Activated B cell treated with CpG ODN at 0.5 μM for 24 hours (primary cell): ENCODE results near the gene CCNC. TPM values are rescaled to one million over a fixed set of nuclear protein-coding genes. Genes with fewer than 3 reads are reported as not detected.

Experiments
- ATAC-seq: fragments of 200-7000 bp; cut with Tn5 transposase; one replicate; pipeline ENCODE4 v1.10.0; 2021; ENCODE audit warnings: low read depth, mild to moderate bottlenecking, moderate library complexity
- CTCF ChIA-PET: fragments of 350-600 bp; sonication (Branson Sonifier 250); formaldehyde crosslinking; loops from one replicate; lab custom pipeline; 2021; ENCODE audit warnings: antibody characterized with exemption; lab: Charles Lee
- POLR2A ChIA-PET: fragments of 350-600 bp; sonication (Branson Sonifier 250); formaldehyde crosslinking; loops from one replicate; lab custom pipeline; 2021; ENCODE audit warnings: antibody characterized with exemption; lab: Charles Lee
- DNase-seq: peaks from one replicate; pipeline ENCODE4 v3.0.0; 2022
- H3K27ac Mint-ChIP-seq: one replicate; pipeline ENCODE4 v1.8.0; 2020; ENCODE audit warnings: mixed read lengths
- H3K27me3 Mint-ChIP-seq: one replicate; pipeline ENCODE4 v1.8.0; 2021; ENCODE audit warnings: mixed read lengths
- H3K36me3 Mint-ChIP-seq: one replicate; pipeline ENCODE4 v1.8.0; 2021; ENCODE audit warnings: low read depth, mixed read lengths
- H3K4me1 Mint-ChIP-seq: one replicate; pipeline ENCODE4 v1.8.0; 2021; ENCODE audit warnings: mixed read lengths
- H3K4me3 Mint-ChIP-seq: one replicate; pipeline ENCODE4 v1.8.0; 2020; ENCODE audit warnings: mild to moderate bottlenecking, mixed read lengths
- H3K9me3 Mint-ChIP-seq: one replicate; pipeline ENCODE4 v1.8.0; 2020; ENCODE audit warnings: mixed read lengths
- CTCF ChIP-seq: fragments of 200-600 bp; IDR thresholded peaks from one replicate; pipeline ENCODE4 v1.8.0; 2022; ENCODE audit warnings: antibody characterized with exemption, mild to moderate bottlenecking
- intact Hi-C: fragments of 100-400 bp; cut with micrococcal nuclease; formaldehyde crosslinking; loops from one replicate; pipeline ENCODE4 v1.15.1; 2024
- total RNA-seq: library from RNA; stranded (reverse); gene quantifications from 2 replicates; pipeline ENCODE4 v1.2.3, GENCODE V29; 2022

CCNC gene
- total RNA-seq, 1 donor from 2014 or later, result 51.6 TPM

- ChIA-PET POLR2A (interaction anchor here (1.1 kb wide), 1 partner anchor 17 kb away, joined by 3 read pairs; no protein-coding TSS in a partner anchor), CTCF (interaction anchor here (0.7 to 2.7 kb wide), 3 partner anchors 8 to 139 kb away, joined by 3 to 12 read pairs (median 3); no protein-coding TSS in a partner anchor)
- no peak for TF ChIP-seq CTCF
- Mint-ChIP-seq H3K36me3 (no peaks in the 10 kb centered on the region), H3K27me3 (peaks cover 77% of the 10 kb centered on the region), H3K9me3 (peaks cover 2% of the 10 kb centered on the region), H3K4me3 (no peak overlapping the region), H3K4me1 (peaks cover 30% of the 10 kb centered on the region), H3K27ac (no peak overlapping the region)
- intact Hi-C loops, result no loop called here
- ATAC-seq (no peak), DNase-seq (no peak)
Measured at GRCh38 chr6:99605911-99606655, 37.6 kb upstream of the CCNC start.

GRCh38 chr6:99605074-99605734 is 36.7 kb upstream of the CCNC start:
- ChIA-PET CTCF (interaction anchor here (0.7 to 2.7 kb wide), 3 partner anchors 9 to 138 kb away, joined by 3 to 12 read pairs (median 3); no protein-coding TSS in a partner anchor), POLR2A (no interaction called here)
- no peak overlapping the region for H3K4me3 Mint-ChIP-seq
- ATAC-seq, result no peak
- no peak overlapping the region for H3K27ac Mint-ChIP-seq
- DNase-seq, result no peak
- peaks cover 75% of the 10 kb centered on the region for H3K27me3 Mint-ChIP-seq
- H3K9me3 Mint-ChIP-seq, result peaks cover 2% of the 10 kb centered on the region
- H3K4me1 Mint-ChIP-seq, result peaks cover 30% of the 10 kb centered on the region
- intact Hi-C loops, result no loop called here
- H3K36me3 Mint-ChIP-seq, result no peaks in the 10 kb centered on the region
- TF ChIP-seq CTCF, result no peak

GRCh38 chr6:99604166-99605073 is 36.0 kb upstream of the CCNC start:
- ATAC-seq (no peak), DNase-seq (no peak)
- ChIA-PET POLR2A (interaction anchor here (1.0 kb wide), 1 partner anchor 15 kb away, joined by 3 read pairs; no protein-coding TSS in a partner anchor), CTCF (interaction anchor here (2.7 kb wide), 1 partner anchor 16 kb away, joined by 12 read pairs; no protein-coding TSS in a partner anchor)
- Mint-ChIP-seq H3K9me3 (peaks cover 2% of the 10 kb centered on the region), H3K36me3 (no peaks in the 10 kb centered on the region), H3K27ac (no peak overlapping the region), H3K4me1 (peaks cover 30% of the 10 kb centered on the region), H3K27me3 (peaks cover 74% of the 10 kb centered on the region), H3K4me3 (peak overlapping the region; percentile 76)
- intact Hi-C loops, result loop anchor here (1.0 to 5.0 kb wide), 2 partner anchors 137 to 772 kb away; partner anchors contain the start of gene POU3F2
- TF ChIP-seq CTCF, result no peak

GRCh38 chr6:99603421-99604165 is 35.1 kb upstream of the CCNC start:
- ATAC-seq (peak; percentile 54), DNase-seq (no peak)
- Mint-ChIP-seq H3K4me3 (peak overlapping the region; percentile 76), H3K27me3 (peaks cover 74% of the 10 kb centered on the region), H3K27ac (no peak overlapping the region), H3K36me3 (no peaks in the 10 kb centered on the region), H3K9me3 (no peaks in the 10 kb centered on the region), H3K4me1 (peaks cover 30% of the 10 kb centered on the region)
- no peak for TF ChIP-seq CTCF
- POLR2A ChIA-PET, result interaction anchor here (1.0 kb wide), 1 partner anchor 14 kb away, joined by 3 read pairs; no protein-coding TSS in a partner anchor
- CTCF ChIA-PET, result interaction anchor here (2.7 kb wide), 1 partner anchor 15 kb away, joined by 12 read pairs; no protein-coding TSS in a partner anchor
- intact Hi-C loops, result loop anchor here (1.0 to 5.0 kb wide), 4 partner anchors 11 to 771 kb away; partner anchors contain the start of gene POU3F2
